ENCODE data around the gene LSM7. TPM values are rescaled to one million over a fixed set of nuclear protein-coding genes. Genes with fewer than 3 reads are reported as not detected.

The LSM7 gene
- total RNA-seq, 4 donors from 2014 or later, result 71.2 to 106 (median 87.5) TPM

DNA sequence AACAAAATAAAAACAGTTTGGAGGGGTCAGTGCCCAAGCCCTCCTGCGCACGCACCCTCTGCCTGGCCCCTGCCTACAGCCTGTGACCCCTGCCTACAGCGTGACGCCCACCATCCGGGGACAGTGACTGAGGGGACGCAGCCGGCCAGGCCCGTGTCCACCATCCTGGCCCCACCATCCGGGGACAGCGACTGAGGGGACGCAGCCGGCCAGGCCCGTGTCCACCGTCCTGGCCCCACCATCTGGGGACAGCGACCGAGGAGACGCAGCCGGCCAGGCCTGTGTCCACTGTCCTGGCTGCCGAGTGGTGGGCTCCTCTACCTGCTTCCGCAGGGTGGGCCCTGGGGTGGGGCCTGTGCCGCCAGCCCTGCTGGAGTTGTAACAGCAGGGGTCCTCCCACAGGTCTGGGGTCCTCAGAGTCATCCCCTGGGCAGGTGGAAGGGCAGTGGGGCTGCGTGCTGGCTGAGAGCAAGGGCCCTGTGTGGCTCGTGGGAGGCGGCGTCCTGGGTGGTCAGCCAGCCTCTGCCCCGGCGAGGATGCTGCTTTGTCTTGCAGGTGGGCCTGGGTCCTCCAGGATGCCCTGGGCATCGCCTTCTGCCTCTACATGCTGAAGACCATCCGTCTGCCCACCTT is 14.4 kb upstream of the LSM7 start:
- DNase-seq (ENCODE audit: low spot score in 2 of 2), result no peak
- over 99% methylated on average over 17 of the region's 29 CpGs for WGBS
- Histone ChIP-seq H3K27me3 (no peaks in the 10 kb centered on the region), H3K4me1 (peaks cover 16% of the 10 kb centered on the region), H3K27ac (no peak overlapping the region), H3K9me3 (no peaks in the 10 kb centered on the region), H3K4me3 (no peak overlapping the region), H3K36me3 (peaks cover 49% of the 10 kb centered on the region)
- TF ChIP-seq EP300 (IDR thresholded peaks at IDR 0.05) (no peak), POLR2AphosphoS5 (IDR thresholded peaks at IDR 0.05) (no peak), POLR2A (IDR thresholded peaks at IDR 0.05) (no peak)

GRCh38 chr19:2341982-2342381 is 13.6 kb upstream of the LSM7 start:
- 53% methylated on average over 15 of the region's 15 CpGs for WGBS
- H3K27me3 ChIP-seq, result no peaks in the 10 kb centered on the region
- peaks cover 16% of the 10 kb centered on the region for H3K4me1 ChIP-seq
- TF ChIP-seq EP300 (IDR thresholded peaks at IDR 0.05) (no peak), POLR2A (IDR thresholded peaks at IDR 0.05) (no peak), POLR2AphosphoS5 (IDR thresholded peaks at IDR 0.05) (no peak)
- TF ChIP-seq, protein P1, sequence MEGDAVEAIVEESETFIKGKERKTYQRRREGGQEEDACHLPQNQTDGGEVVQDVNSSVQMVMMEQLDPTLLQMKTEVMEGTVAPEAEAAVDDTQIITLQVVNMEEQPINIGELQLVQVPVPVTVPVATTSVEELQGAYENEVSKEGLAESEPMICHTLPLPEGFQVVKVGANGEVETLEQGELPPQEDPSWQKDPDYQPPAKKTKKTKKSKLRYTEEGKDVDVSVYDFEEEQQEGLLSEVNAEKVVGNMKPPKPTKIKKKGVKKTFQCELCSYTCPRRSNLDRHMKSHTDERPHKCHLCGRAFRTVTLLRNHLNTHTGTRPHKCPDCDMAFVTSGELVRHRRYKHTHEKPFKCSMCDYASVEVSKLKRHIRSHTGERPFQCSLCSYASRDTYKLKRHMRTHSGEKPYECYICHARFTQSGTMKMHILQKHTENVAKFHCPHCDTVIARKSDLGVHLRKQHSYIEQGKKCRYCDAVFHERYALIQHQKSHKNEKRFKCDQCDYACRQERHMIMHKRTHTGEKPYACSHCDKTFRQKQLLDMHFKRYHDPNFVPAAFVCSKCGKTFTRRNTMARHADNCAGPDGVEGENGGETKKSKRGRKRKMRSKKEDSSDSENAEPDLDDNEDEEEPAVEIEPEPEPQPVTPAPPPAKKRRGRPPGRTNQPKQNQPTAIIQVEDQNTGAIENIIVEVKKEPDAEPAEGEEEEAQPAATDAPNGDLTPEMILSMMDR (IDR thresholded peaks at IDR 0.05), result no peak
- no peaks in the 10 kb centered on the region for H3K9me3 ChIP-seq
- no peak overlapping the region for H3K27ac ChIP-seq
- no peak for DNase-seq (ENCODE audit: low spot score in 2 of 2)
- peaks cover 54% of the 10 kb centered on the region for H3K36me3 ChIP-seq
- no peak overlapping the region for H3K4me3 ChIP-seq

GRCh38 chr19:2341244-2341751 is 12.9 kb upstream of the LSM7 start:
- Histone ChIP-seq H3K36me3 (peaks cover 50% of the 10 kb centered on the region), H3K4me3 (no peak overlapping the region), H3K9me3 (no peaks in the 10 kb centered on the region), H3K27me3 (no peaks in the 10 kb centered on the region), H3K4me1 (peaks cover 16% of the 10 kb centered on the region), H3K27ac (no peak overlapping the region)
- no peak for TF ChIP-seq EP300 (IDR thresholded peaks at IDR 0.05)
- TF ChIP-seq POLR2AphosphoS5 (IDR thresholded peaks at IDR 0.05), result no peak
- TF ChIP-seq, protein P1 (IDR thresholded peaks at IDR 0.05), result no peak
- TF ChIP-seq POLR2A (IDR thresholded peaks at IDR 0.05), result no peak
- DNase-seq (ENCODE audit: low spot score in 2 of 2), result no peak
- 45% methylated on average over 8 of the region's 24 CpGs for WGBS

DNA sequence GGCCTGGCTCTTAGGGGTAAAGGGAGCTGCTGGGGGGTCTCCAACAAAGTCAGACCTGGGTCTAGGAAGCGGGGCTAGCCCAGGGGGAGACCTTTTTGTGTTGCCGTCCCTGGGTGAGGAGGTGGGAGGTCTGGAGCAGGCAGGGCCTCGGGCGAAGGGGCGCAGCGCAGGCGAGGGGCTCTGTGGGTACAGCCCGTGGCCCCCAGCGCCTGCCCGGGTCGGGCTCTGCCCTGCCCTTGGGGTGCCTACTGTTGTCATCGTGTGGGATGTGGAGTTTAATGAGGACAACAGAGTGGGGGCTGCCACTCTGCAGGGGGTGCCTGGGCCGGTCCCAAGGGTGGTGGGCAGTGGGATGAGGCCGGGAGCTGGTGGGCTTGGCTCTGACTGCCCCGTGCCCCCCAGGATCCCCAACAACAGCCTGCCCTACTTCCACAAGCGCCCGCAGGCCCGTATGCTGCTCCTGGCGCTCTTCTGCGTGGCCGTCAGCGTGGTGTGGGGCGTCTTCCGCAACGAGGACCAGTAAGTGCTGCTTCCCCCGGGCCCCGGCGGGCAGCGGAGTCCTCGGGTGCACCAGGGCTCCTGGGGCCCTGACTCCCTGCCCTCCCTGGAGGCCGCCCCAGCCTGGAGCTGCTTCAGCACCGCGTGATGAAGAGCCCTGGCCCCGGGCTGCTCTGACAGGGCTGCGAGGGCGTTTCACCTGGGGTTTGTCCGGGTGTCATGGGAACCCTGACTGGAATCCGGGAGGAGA is 12.3 kb upstream of the LSM7 start:
- Histone ChIP-seq H3K27me3 (no peaks in the 10 kb centered on the region), H3K9me3 (no peaks in the 10 kb centered on the region), H3K36me3 (peaks cover 48% of the 10 kb centered on the region), H3K4me1 (peaks cover 16% of the 10 kb centered on the region), H3K4me3 (no peak overlapping the region), H3K27ac (no peak overlapping the region)
- no peak for DNase-seq (ENCODE audit: low spot score in 2 of 2)
- 90% methylated on average over 15 of the region's 38 CpGs for WGBS
- TF ChIP-seq EP300 (IDR thresholded peaks at IDR 0.05) (no peak), POLR2A (IDR thresholded peaks at IDR 0.05) (no peak), POLR2AphosphoS5 (IDR thresholded peaks at IDR 0.05) (no peak)
- TF ChIP-seq, protein P1 (IDR thresholded peaks at IDR 0.05), result no peak

GRCh38 chr19:2339644-2340310 is 11.4 kb upstream of the LSM7 start:
- Histone ChIP-seq H3K4me3 (no peak overlapping the region), H3K4me1 (peaks cover 13% of the 10 kb centered on the region), H3K9me3 (no peaks in the 10 kb centered on the region), H3K27me3 (no peaks in the 10 kb centered on the region), H3K36me3 (peaks cover 43% of the 10 kb centered on the region), H3K27ac (no peak overlapping the region)
- 95% methylated on average over 24 of the region's 52 CpGs for WGBS
- no peak for TF ChIP-seq POLR2A (IDR thresholded peaks at IDR 0.05)
- no peak for TF ChIP-seq EP300 (IDR thresholded peaks at IDR 0.05)
- TF ChIP-seq POLR2AphosphoS5 (IDR thresholded peaks at IDR 0.05), result no peak
- TF ChIP-seq, protein P1 (IDR thresholded peaks at IDR 0.05), result no peak
- DNase-seq (ENCODE audit: low spot score in 2 of 2), result no peak
